ENCODE results near the gene EMC8.

GRCh38 chr16:85829751-85830445 is 30.6 kb upstream of the EMC8 start:
- TF ChIP-seq POLR2A (IDR thresholded peaks at IDR 0.05; ENCODE audit: borderline replicate concordance, extremely low read depth, insufficient read depth, insufficient read length) (no peak), EZH2phosphoT487 (IDR thresholded peaks at IDR 0.05; ENCODE audit: borderline replicate concordance) (no peak), CTCF (IDR thresholded peaks at IDR 0.05 in 2 of 3, conservative IDR thresholded peaks at IDR 0.05 in 1 of 3; ENCODE audit: borderline replicate concordance in 1 of 3, insufficient read depth in 1 of 3, low read depth in 2 of 3, low read length in 2 of 3) (no peak), ZNF274 (IDR thresholded peaks at IDR 0.05; ENCODE audit: low read depth, low read length) (no peak), POLR2AphosphoS5 (IDR thresholded peaks at IDR 0.05; ENCODE audit: low read depth, low read length) (no peak), SP1 (IDR thresholded peaks at IDR 0.05; ENCODE audit: low read depth) (no peak), CEBPB (IDR thresholded peaks at IDR 0.05; ENCODE audit: low read depth) (no peak), SIN3A (IDR thresholded peaks at IDR 0.05; ENCODE audit: low read depth) (no peak), EGR1 (IDR thresholded peaks at IDR 0.05; ENCODE audit: low read depth) (no peak), EZH2 (IDR thresholded peaks at IDR 0.05) (no peak), MAX (IDR thresholded peaks at IDR 0.05) (no peak), TCF7L2 (IDR thresholded peaks at IDR 0.05; ENCODE audit: borderline replicate concordance, extremely low read depth, insufficient read depth, insufficient read length) (no peak)
- TF ChIP-seq, protein P1, sequence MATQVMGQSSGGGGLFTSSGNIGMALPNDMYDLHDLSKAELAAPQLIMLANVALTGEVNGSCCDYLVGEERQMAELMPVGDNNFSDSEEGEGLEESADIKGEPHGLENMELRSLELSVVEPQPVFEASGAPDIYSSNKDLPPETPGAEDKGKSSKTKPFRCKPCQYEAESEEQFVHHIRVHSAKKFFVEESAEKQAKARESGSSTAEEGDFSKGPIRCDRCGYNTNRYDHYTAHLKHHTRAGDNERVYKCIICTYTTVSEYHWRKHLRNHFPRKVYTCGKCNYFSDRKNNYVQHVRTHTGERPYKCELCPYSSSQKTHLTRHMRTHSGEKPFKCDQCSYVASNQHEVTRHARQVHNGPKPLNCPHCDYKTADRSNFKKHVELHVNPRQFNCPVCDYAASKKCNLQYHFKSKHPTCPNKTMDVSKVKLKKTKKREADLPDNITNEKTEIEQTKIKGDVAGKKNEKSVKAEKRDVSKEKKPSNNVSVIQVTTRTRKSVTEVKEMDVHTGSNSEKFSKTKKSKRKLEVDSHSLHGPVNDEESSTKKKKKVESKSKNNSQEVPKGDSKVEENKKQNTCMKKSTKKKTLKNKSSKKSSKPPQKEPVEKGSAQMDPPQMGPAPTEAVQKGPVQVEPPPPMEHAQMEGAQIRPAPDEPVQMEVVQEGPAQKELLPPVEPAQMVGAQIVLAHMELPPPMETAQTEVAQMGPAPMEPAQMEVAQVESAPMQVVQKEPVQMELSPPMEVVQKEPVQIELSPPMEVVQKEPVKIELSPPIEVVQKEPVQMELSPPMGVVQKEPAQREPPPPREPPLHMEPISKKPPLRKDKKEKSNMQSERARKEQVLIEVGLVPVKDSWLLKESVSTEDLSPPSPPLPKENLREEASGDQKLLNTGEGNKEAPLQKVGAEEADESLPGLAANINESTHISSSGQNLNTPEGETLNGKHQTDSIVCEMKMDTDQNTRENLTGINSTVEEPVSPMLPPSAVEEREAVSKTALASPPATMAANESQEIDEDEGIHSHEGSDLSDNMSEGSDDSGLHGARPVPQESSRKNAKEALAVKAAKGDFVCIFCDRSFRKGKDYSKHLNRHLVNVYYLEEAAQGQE (IDR thresholded peaks at IDR 0.05; ENCODE audit: low read depth): no peak
